Neuronal stem cell (in vitro differentiated cells): ENCODE data around the gene NKAIN4.
"Not testable (repeated sequence)": the region's sequence is repeated elsewhere in the genome, so short reads cannot be mapped to it uniquely, and the experiment has no call there.

ENCODE experiments used
- DNase-seq: peaks from one replicate; pipeline ENCODE4 v3.0.0-alpha.2; 2013; ENCODE audit warnings: low spot score
- H2AFZ ChIP-seq: one replicate; pipeline ENCODE4 v1.6.1; 2013; ENCODE audit warnings: mild to moderate bottlenecking, low read length, inconsistent platforms
- H2AK5ac ChIP-seq: 2 replicates; pipeline ENCODE4 v1.6.1; 2013; ENCODE audit warnings: low read depth, mild to moderate bottlenecking, inconsistent platforms, low read length, moderate library complexity, mixed read lengths
- H2BK120ac ChIP-seq: 2 replicates; pipeline ENCODE4 v1.6.1; 2013; ENCODE audit warnings: low read depth, mild to moderate bottlenecking, inconsistent platforms, low read length, moderate library complexity, mixed read lengths
- H2BK12ac ChIP-seq: one replicate; pipeline ENCODE4 v1.6.1; 2013; ENCODE audit warnings: low read length, inconsistent platforms
- H2BK15ac ChIP-seq: 2 replicates; pipeline ENCODE4 v1.6.1; 2013; ENCODE audit warnings: mild to moderate bottlenecking, low read length, inconsistent platforms, mixed read lengths
- H2BK5ac ChIP-seq: one replicate; pipeline ENCODE4 v1.6.1; 2013; ENCODE audit warnings: inconsistent platforms, mild to moderate bottlenecking, low read length, moderate library complexity
- H3K14ac ChIP-seq: one replicate; pipeline ENCODE4 v1.6.1; 2013; ENCODE audit warnings: low read length, inconsistent platforms
- H3K18ac ChIP-seq: 2 replicates; pipeline ENCODE4 v1.6.1; 2013; ENCODE audit warnings: low read length, inconsistent platforms
- H3K23ac ChIP-seq: 2 replicates; pipeline ENCODE4 v1.6.1; 2013; ENCODE audit warnings: low read depth, mild to moderate bottlenecking, mixed read lengths, low read length, inconsistent platforms; ENCODE audit not compliant: poor library complexity
- H3K27ac ChIP-seq: replicated peaks from 3 replicates; pipeline ENCODE4 v1.5.1; 2013; ENCODE audit warnings: low read length, inconsistent platforms
- H3K27me3 ChIP-seq, 3 experiments: 2 replicates each; pipeline ENCODE4 v1.6.1; 2013; ENCODE audit warnings: low read length in 3 of 3, mild to moderate bottlenecking in 2 of 3, inconsistent platforms in 1 of 3, low read depth in 1 of 3, mixed read lengths in 1 of 3, moderate library complexity in 1 of 3; ENCODE audit not compliant: control insufficient read depth in 3 of 3, insufficient read depth in 3 of 3
- H3K36me3 ChIP-seq, 2 donors: replicated peaks in 1 of 2; 2 replicates each; pipeline ENCODE4 v1.6.1; 2013; ENCODE audit warnings: low read length in 2 of 2; ENCODE audit not compliant: control insufficient read depth in 2 of 2, insufficient read depth in 2 of 2
- H3K4ac ChIP-seq: 2 replicates; pipeline ENCODE4 v1.6.1; 2013; ENCODE audit warnings: inconsistent platforms, mild to moderate bottlenecking, low read length, moderate library complexity
- H3K4me1 ChIP-seq, 2 donors: 1 replicate in 1 of 2; 2 replicates in 1 of 2; pipeline ENCODE4 v1.6.1; 2013; ENCODE audit warnings: low read length in 2 of 2, low read depth in 1 of 2; ENCODE audit not compliant: control insufficient read depth in 2 of 2, insufficient read depth in 1 of 2
- H3K4me2 ChIP-seq: one replicate; pipeline ENCODE4 v1.6.1; 2013; ENCODE audit warnings: mild to moderate bottlenecking, low read length, inconsistent platforms; ENCODE audit not compliant: insufficient read depth, poor library complexity, severe bottlenecking
- H3K4me3 ChIP-seq, 2 donors: 2 replicates each; pipeline ENCODE4 v1.5.1; 2013; ENCODE audit warnings: low read length in 2 of 2, mild to moderate bottlenecking in 2 of 2, inconsistent platforms in 1 of 2, moderate library complexity in 1 of 2
- H3K79me1 ChIP-seq: one replicate; pipeline ENCODE4 v1.6.1; 2013; ENCODE audit warnings: low read depth, mild to moderate bottlenecking, inconsistent platforms, low read length, moderate library complexity
- H3K9ac ChIP-seq: one replicate; pipeline ENCODE4 v1.6.1; 2013; ENCODE audit warnings: mild to moderate bottlenecking, low read depth, low read length, inconsistent platforms; ENCODE audit not compliant: poor library complexity
- H3K9me3 ChIP-seq, 2 donors: replicated peaks in 1 of 2; 2 replicates each; pipeline versions ENCODE3 to v1.6.1; 2013; ENCODE audit warnings: low read length in 2 of 2, mild to moderate bottlenecking in 2 of 2, inconsistent platforms in 1 of 2, low read depth in 1 of 2, mixed read lengths in 1 of 2, moderate library complexity in 1 of 2; ENCODE audit not compliant: control insufficient read depth in 2 of 2, insufficient read depth in 1 of 2
- H4K8ac ChIP-seq: one replicate; pipeline ENCODE4 v1.6.1; 2013; ENCODE audit warnings: low read depth, mild to moderate bottlenecking, inconsistent platforms, low read length, moderate library complexity
- H4K91ac ChIP-seq: one replicate; pipeline ENCODE4 v1.6.1; 2013; ENCODE audit warnings: low read length, low read depth, mild to moderate bottlenecking, inconsistent platforms; ENCODE audit not compliant: poor library complexity
- WGBS, 2 donors: extraction: QIAGEN DNeasy Blood & Tissue Kit; methylation state at CpG; one replicate each; pipeline ENCODE4 v1.1.7; 2013; ENCODE audit warnings: missing lambda C conversion rate in 2 of 2, mixed read lengths in 1 of 2; ENCODE audit not compliant: insufficient read length in 2 of 2, insufficient replicate concordance in 1 of 2; ENCODE audit errors: extremely low coverage in 2 of 2; 5-methylcytosine and 5-hydroxymethylcytosine counted together

Gene NKAIN4

DNA sequence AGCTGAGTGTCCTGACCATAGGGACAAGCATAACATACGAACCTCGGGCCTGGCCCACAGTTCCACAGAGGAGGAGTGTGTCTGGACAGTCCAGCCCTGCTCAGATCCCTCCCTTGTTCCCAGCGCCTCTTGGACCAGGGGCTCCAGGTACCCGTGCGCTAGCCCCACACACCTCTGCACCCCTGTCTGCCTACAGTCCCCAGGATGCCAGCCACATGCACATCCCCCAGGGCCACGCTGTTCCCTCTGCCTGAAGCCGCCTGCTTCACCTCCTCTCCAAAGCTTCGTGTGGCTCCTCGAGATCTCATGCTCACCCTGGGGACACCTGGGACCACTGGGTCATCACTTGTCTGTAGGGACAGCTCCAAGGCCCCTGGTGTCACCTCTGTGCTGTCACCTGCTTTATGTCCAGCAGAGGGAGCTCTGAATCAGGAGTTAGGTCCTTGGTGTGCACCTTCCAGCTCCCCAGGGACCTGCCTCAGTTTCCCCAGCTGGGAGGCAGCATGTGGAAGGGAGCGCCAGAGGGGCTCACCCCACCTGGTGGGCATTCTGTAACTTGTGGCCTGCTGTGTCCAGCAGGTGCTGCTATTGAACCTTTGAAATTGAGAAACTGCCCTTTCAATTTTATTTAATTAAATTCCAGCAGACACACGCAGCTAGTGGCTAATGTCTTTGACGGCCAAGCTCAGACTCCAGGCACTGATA lies 31.0 kb downstream of the NKAIN4 start:
- Histone ChIP-seq H3K36me3 (no peaks in the 10 kb centered on the region), H3K4me3 (no peak overlapping the region), H2AFZ (no peak overlapping the region), H2BK12ac (no peak overlapping the region), H3K27me3 (peaks cover 0 to 43% (median 4%) of the 10 kb centered on the region in 3 experiments), H2BK15ac (peak overlapping the region; percentile 87), H4K91ac (no peak overlapping the region), H3K9me3 (no peaks in the 10 kb centered on the region), H3K4me2 (no peak overlapping the region), H3K4me1 (peaks cover 5 to 11% of the 10 kb centered on the region in 2 donors), H3K18ac (no peak overlapping the region), H3K9ac (peak overlapping the region; percentile 47), H3K14ac (no peak overlapping the region), H2BK5ac (no peak overlapping the region), H3K27ac (no peak overlapping the region), H3K79me1 (no peaks in the 10 kb centered on the region), H3K4ac (no peak overlapping the region), H3K23ac (peak overlapping the region; percentile 80), H2BK120ac (no peak overlapping the region), H4K8ac (no peak overlapping the region), H2AK5ac (peak overlapping the region; percentile 85)
- DNase-seq, result peak; percentile 54
- WGBS, 2 donors, result no CpG with 5 or more reads among the region's 12 CpGs

DNA sequence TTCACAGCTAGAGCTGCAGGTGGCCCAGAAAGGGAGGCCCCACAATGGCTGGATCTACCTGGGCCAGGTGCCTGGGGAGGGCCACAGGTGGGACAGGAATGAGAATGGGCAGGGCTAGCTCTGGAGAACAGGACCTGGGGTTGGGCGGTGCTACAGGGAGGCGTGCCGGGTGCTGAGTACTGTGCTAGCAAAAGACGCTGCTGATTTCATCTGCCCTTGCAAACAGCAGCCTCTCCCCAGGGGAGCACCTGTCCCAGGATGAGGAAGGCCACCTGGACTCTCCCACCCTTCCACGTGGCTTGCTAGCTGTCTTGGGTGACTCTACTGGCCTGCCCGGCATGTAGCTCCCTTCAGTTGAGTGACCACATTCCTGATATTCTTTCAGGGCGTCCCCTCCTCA lies 31.7 kb downstream of the NKAIN4 start:
- WGBS, 2 donors, result no CpG with 5 or more reads among the region's 7 CpGs
- H4K91ac ChIP-seq, result no peak overlapping the region
- no peak overlapping the region for H3K4ac ChIP-seq

DNA sequence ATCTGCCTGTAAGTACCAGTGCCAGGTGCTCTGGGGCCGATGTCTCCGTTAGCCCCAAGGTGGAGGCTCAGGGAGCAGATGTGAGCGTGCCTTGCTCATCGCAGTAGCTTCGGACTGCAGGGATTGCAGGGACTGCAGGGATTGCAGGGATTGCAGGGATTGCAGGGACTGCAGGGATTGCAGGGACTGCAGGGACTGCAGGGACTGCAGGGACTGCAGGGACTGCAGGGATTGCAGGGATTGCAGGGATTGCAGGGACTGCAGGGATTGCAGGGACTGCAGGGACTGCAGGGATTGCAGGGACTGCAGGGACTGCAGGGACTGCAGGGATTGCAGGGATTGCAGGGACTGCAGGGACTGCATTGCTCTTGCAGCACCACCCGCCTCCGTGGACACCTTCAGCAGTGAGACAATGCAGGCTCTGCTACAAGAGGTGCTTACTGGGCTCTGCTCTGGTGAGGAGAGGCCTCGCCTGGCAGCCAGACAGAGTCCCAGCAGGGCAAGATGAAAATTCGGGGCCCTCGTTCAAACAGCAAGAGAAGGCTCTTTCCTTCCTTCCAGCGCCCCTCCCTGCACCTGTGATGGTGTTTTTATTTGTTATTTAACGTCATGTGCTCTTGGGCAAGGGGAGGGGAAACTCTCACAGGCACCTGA lies 32.7 kb downstream of the NKAIN4 start:
- H3K9me3 ChIP-seq, H3K4ac ChIP-seq, H4K91ac ChIP-seq, H3K18ac ChIP-seq, H2BK5ac ChIP-seq, H3K23ac ChIP-seq, H3K4me2 ChIP-seq, H3K14ac ChIP-seq, H2BK15ac ChIP-seq, H3K79me1 ChIP-seq, H2AFZ ChIP-seq, H3K9ac ChIP-seq, H3K36me3 ChIP-seq, DNase-seq, H2BK12ac ChIP-seq, H4K8ac ChIP-seq, H3K27ac ChIP-seq, H3K4me3 ChIP-seq, H2BK120ac ChIP-seq: not testable (repeated sequence)
- peak overlapping the region; percentile 93 for H2AK5ac ChIP-seq
- no CpG with 5 or more reads among the region's 12 CpGs for WGBS, 2 donors
- peaks cover 11 to 14% of the 10 kb centered on the region in 2 donors for H3K4me1 ChIP-seq
- peaks cover 0 to 46% (median 4%) of the 10 kb centered on the region in 3 experiments for H3K27me3 ChIP-seq

More for the DNA sequence above, 31.7 kb downstream of the NKAIN4 start:
- Histone ChIP-seq H3K4me2 (no peak overlapping the region), H3K18ac (no peak overlapping the region), H3K36me3 (no peaks in the 10 kb centered on the region), H2BK12ac (no peak overlapping the region), H3K4me3 (no peak overlapping the region), H3K4me1 (peaks cover 5 to 11% of the 10 kb centered on the region in 2 donors), H2BK5ac (no peak overlapping the region), H2BK15ac (peak overlapping the region; percentile 83), H3K79me1 (no peaks in the 10 kb centered on the region), H3K27ac (no peak overlapping the region), H4K8ac (no peak overlapping the region), H3K14ac (no peak overlapping the region), H2AFZ (no peak overlapping the region), H3K27me3 (peaks cover 0 to 46% (median 4%) of the 10 kb centered on the region in 3 experiments), H3K23ac (peak overlapping the region; percentile 85), H2AK5ac (peak overlapping the region; percentile 85), H2BK120ac (no peak overlapping the region), H3K9ac (no peak overlapping the region), H3K9me3 (no peaks in the 10 kb centered on the region)
- no peak for DNase-seq

DNA sequence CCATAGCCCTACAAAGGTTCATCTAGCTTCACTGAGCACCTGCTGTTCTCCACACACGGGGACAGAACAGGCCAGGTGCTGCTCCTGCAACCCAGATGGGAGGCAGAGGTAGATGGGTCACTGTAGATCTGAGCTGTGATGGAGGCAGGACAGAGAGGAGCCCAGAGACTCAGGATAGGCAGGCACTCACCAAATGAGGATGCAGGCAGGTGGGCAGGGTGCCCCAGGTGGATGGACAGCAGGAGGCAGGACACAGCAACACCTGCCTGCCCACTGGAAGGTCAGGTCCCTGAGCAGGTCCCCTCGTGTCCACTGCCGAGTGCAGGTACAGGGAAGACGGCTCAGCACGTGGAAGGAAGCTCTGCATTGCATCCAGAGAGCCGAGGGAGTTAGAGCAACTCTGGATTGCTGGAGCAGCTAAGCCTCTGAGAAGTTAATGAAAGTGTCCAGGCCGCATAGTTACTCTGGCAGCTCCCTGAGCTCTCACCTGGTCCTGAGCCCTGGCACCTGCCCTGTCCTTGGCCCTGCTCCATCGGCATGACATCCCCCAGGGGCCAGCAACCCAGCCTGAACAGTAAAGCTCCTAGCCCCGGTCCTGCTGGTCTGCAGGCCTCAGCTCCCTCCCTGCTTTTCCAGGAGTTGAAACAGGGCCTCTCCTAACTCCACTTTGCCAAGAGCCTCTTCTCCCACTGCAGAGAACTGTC lies 33.4 kb downstream of the NKAIN4 start:
- no peak overlapping the region for H3K18ac ChIP-seq
- no peak overlapping the region for H3K9ac ChIP-seq
- H2BK120ac ChIP-seq, result no peak overlapping the region
- no peak overlapping the region for H3K4me3 ChIP-seq
- no peak overlapping the region for H4K91ac ChIP-seq
- no peaks in the 10 kb centered on the region for H3K9me3 ChIP-seq
- H3K27ac ChIP-seq, result no peak overlapping the region
- H3K79me1 ChIP-seq, result no peaks in the 10 kb centered on the region
- H2AFZ ChIP-seq, result no peak overlapping the region
- no peak overlapping the region for H2BK5ac ChIP-seq
- H2BK15ac ChIP-seq, result no peak overlapping the region
- H4K8ac ChIP-seq, result no peak overlapping the region
- no peak for DNase-seq
- H3K4me1 ChIP-seq, result peaks cover 11 to 14% of the 10 kb centered on the region in 2 donors
- no peak overlapping the region for H3K23ac ChIP-seq
- no peak overlapping the region for H3K4ac ChIP-seq
- H3K14ac ChIP-seq, result no peak overlapping the region
- H2AK5ac ChIP-seq, result peak overlapping the region; percentile 93
- H3K27me3 ChIP-seq, result peaks cover 0 to 46% (median 4%) of the 10 kb centered on the region in 3 experiments
- no peaks in the 10 kb centered on the region for H3K36me3 ChIP-seq
- no peak overlapping the region for H3K4me2 ChIP-seq
- H2BK12ac ChIP-seq, result peak overlapping the region; percentile 1
- no CpG with 5 or more reads among the region's 9 CpGs for WGBS, 2 donors
